ENCODE measurements around the gene NPAP1. TPM values are rescaled to one million over a fixed set of nuclear protein-coding genes. Genes with fewer than 3 reads are reported as not detected.

Gene NPAP1
- total and polyA plus RNA-seq, 2 of the 8 experiments (the other 6 are each of a cell fraction or from before 2014, with no cell fraction given), result 0.07 to 0.08 TPM

- TF ChIP-seq MAFK (IDR thresholded peaks at IDR 0.05; ENCODE audit: low read depth, low read length) (no peak), ATF2 (IDR thresholded peaks at IDR 0.05; ENCODE audit: low read length) (no peak), TBP (IDR thresholded peaks at IDR 0.05; ENCODE audit: low read depth, low read length) (no peak), CBX5 (IDR thresholded peaks at IDR 0.05; ENCODE audit: low read depth, low read length) (no peak), SAP30 (IDR thresholded peaks at IDR 0.05; ENCODE audit: insufficient read depth, insufficient replicate concordance, low read length) (no peak), SP4 (IDR thresholded peaks at IDR 0.05; ENCODE audit: low read length) (no peak), BRCA1 (IDR thresholded peaks at IDR 0.05; ENCODE audit: low read depth, low read length) (no peak), PHF8 (conservative IDR thresholded peaks at IDR 0.05; ENCODE audit: low read depth, low read length) (no peak), GTF2F1 (IDR thresholded peaks at IDR 0.05; ENCODE audit: borderline replicate concordance, low read depth, low read length) (no peak)
Observed at GRCh38 chr15:24718289-24719082, 42.9 kb downstream of the NPAP1 start (continued).
